ENCODE results near the gene ZC3H12C. TPM values are rescaled to one million over a fixed set of nuclear protein-coding genes. Genes with fewer than 3 reads are reported as not detected.

ZC3H12C gene
- total and polyA plus RNA-seq, 9 donors: 2.5 to 21.0 (median 16.2) TPM

DNA sequence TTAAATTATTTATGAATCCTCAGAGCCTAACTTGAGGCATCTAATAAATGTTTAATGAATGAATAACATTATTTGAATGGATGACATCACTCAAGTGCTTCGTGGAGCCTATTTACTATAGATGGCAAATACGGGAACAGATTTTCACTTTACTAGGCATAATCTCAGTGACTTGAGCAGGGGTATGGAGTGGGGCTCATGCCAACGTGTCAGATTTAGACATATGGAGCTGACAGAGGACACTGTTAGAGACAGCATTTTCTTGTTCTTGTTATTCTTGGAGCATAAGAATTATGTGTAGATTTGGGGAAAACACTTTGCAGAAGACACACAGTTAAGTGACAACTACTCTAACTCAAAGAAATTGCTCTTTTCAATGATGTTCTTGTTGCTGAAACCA lies 124.7 kb downstream of the ZC3H12C start:
- WGBS, 3 donors: 58 to 75% (median 61%) methylated on average over 3 of the region's 3 CpGs
- Histone ChIP-seq H3K4me1 (ENCODE audit: insufficient read depth) (no peaks in the 10 kb centered on the region), H3K9me3 (no peaks in the 10 kb centered on the region), H3K36me3 (no peaks in the 10 kb centered on the region), H3K27me3 (no peaks in the 10 kb centered on the region), H3K4me3 (no peak overlapping the region), H3K27ac (no peak overlapping the region)
- no peak for DNase-seq
- intact Hi-C loops (cut with DNase I): no loop called here
- TF ChIP-seq EP300 (IDR thresholded peaks at IDR 0.05) (no peak), POLR2A (IDR thresholded peaks at IDR 0.05) (no peak)
- TF ChIP-seq, protein P1, sequence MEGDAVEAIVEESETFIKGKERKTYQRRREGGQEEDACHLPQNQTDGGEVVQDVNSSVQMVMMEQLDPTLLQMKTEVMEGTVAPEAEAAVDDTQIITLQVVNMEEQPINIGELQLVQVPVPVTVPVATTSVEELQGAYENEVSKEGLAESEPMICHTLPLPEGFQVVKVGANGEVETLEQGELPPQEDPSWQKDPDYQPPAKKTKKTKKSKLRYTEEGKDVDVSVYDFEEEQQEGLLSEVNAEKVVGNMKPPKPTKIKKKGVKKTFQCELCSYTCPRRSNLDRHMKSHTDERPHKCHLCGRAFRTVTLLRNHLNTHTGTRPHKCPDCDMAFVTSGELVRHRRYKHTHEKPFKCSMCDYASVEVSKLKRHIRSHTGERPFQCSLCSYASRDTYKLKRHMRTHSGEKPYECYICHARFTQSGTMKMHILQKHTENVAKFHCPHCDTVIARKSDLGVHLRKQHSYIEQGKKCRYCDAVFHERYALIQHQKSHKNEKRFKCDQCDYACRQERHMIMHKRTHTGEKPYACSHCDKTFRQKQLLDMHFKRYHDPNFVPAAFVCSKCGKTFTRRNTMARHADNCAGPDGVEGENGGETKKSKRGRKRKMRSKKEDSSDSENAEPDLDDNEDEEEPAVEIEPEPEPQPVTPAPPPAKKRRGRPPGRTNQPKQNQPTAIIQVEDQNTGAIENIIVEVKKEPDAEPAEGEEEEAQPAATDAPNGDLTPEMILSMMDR (IDR thresholded peaks at IDR 0.05): no peak

DNA sequence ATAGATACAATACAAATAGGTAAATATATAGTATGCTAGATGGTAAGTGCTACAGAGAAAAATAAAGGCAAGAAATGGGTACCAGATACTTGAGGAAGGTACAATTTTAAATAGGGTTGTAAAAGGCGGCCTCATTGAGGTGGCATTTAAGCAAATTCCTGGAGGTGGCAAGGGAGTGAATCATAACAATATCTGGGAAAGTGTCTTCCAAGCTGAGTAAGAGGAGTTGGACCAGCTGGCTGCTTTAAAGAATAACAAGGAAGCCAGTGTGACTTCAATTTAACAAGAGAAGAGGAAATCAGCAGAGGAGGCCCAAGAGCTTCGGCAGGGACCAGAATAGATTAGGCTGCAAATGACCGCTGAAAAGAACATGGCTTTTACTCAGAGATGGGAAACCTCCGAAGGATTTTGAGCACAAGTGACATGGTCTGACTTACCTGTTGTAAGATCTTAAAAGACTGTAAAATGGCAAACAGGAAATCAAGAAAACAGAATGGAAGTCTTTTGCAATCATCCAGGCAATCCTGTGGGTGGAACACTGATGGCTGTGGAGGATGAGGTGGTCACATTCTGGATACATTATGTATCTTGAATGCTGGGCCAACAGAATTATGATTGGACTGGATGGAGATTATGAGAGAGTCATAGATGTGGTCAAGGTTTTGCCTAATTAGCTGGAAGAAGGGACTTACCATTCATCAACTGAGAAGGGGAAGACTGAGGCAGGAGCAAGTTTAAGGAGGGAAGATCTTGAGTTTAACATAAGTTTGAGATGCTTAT lies 126.0 kb downstream of the ZC3H12C start:
- no peaks in the 10 kb centered on the region for H3K36me3 ChIP-seq
- intact Hi-C loops (cut with DNase I): no loop called here
- no peaks in the 10 kb centered on the region for H3K4me1 ChIP-seq (ENCODE audit: insufficient read depth)
- H3K27me3 ChIP-seq: no peaks in the 10 kb centered on the region
- no peak for DNase-seq
- no peaks in the 10 kb centered on the region for H3K9me3 ChIP-seq
- H3K27ac ChIP-seq: no peak overlapping the region
- TF ChIP-seq POLR2A (IDR thresholded peaks at IDR 0.05): no peak
- no peak overlapping the region for H3K4me3 ChIP-seq
- 93 to 94% (median 93%) methylated on average over 4 of the region's 4 CpGs for WGBS, 3 donors

Other genes with a start within 250 kb of the ZC3H12C start
- 100 to 1,000 TPM in 5 of 7 donors, 10 to 100 TPM in 2; 56.9 to 175 (median 126) TPM for gene RDX, start 203.2 kb downstream of the ZC3H12C start, total RNA-seq
- 100 to 1,000 TPM in 1 of 2 donors, 10 to 100 TPM in 1; 40.0 to 144 TPM for gene RDX, start 203.2 kb downstream of the ZC3H12C start, polyA plus RNA-seq

Data from ovary (tissue), 9 donors.